Stimulated activated CD8-positive, alpha-beta memory T cell treated with anti-CD3 and anti-CD28 coated beads, Interleukin-2, amount 100 ng/mL, for 1 hour (primary cell): ENCODE data around the gene MORC2.

Experiments
- DNase-seq, 2 donors: peaks; one replicate each; pipeline ENCODE4 v3.0.0-alpha.2; 2020; ENCODE audit warnings: low read depth in 2 of 2

The MORC2 gene

DNA sequence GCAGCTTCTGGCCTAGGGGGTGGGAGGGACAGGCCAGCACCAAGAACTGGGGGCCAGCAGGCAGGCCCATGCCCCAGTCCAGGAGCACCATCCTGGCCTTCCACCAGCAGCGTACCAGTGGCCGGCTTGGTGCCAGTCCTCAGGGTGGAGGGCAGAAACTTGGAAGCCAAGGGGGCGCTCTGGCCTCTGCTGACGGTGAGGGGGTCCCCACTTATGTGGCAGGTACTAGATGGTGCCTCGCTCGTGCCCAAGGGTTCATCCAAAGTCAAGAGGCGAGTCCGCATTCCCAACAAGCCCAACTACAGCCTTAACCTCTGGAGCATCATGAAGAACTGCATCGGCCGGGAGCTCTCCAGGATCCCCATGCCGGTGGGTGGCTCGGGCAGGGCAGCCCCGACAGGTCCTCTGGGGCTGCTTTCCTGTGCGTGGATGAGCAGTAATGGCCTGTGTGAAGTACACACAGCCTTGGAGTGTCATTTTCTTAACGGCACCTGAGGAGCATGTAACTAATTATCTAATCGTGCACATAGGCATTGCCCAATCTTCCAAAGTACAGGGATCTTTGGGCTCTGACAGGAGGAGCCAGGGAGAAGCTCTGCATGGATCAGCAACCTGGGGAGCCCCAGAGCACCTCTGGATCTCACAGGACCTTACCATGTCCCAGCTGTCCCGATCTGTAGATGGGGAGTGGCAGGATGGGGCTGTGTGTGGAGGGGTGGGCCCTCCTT, 79.1 kb downstream of the MORC2 start:
- DNase-seq = no peak

- DNase-seq = no peak
Observed at GRCh38 chr22:30887861-30888260, 80.7 kb downstream of the MORC2 start.

DNA sequence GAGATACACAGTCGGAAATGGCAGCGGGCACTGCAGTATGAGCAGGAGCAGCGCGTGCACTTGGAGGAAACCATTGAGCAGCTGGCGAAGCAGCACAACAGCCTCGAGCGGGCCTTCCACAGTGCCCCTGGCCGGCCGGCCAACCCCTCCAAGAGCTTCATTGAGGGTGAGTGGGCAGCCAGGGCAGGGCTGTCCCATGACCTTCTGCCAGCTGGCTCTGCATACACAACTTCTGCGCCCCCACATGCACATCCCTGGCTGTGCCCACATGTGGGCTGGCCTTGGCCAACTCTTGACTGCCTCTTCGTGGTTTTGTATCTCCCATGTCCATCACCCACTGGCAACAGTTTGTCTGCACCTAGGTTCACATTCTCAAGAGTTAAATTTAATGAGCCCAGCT, 81.1 kb downstream of the MORC2 start:
- DNase-seq = no peak

- DNase-seq = no peak
Observed at GRCh38 chr22:30885591-30885990, 83.0 kb downstream of the MORC2 start.

GRCh38 chr22:30885001-30885366, 83.6 kb downstream of the MORC2 start:
- no peak for DNase-seq

DNA sequence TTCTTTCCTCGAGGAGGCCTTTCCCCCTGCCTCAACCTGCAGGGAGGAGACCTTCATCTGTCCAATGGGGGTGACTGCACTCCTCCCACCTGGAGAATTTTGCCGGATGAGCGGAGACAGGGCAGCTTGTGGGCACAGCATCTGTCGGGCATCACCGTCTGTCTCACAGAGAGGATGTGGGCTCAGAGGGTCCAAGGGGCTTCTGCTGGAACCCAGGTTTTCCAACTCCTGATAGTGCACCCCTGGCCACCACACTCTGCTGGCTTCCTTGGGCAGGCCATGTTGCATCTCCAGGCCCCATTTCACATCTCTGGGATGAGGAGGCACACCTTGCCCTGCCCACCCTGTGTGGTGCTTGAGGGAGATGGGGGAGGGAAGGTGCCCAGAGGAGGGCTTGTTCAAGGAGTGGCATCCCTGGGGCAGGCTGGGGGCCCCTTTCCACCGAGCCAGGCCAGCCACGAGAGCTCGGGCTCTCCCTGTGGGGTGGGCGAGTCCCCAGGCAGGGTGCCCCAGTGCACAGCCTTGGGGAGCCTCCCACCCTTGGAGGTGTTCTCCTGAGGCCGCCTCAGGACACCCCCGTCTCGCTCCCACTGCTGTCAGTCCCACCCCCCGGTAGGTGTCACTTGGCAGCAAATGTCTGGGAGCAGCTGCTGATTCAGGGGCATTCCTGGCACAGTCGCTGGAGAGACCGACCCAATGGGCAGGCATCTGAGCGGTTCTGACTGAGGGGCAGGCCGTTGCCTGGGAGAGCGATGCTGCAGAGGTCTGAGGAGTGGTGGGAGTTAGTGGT, 84.2 kb downstream of the MORC2 start:
- no peak for DNase-seq

DNA sequence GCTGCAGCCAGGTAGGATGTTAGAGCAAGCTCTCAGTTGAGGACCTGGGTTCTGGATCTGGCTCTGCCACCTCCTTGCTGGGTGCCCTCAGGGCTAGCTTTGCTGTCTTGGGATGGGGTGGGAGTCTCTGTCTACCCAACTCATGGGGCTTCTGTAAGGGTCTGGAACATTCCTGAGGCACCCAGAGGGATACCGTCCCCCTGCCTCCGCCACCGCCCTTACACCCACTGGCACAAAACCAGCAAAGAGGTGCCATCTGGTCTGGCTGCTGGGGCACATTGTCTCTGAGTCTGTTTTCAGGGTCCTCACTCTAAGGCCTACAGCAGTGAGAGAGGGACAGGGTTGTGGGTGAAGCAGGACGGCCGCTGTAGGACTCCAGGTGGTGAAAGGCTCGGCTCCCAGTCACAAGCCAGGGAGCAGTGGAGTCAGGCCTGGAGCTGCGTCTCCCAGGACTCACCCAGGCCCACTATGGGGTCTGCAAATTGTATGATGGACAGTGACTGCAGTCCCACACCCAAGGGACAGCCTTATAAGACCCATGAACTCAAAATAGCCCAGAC, 84.9 kb downstream of the MORC2 start:
- no peak for DNase-seq

DNA sequence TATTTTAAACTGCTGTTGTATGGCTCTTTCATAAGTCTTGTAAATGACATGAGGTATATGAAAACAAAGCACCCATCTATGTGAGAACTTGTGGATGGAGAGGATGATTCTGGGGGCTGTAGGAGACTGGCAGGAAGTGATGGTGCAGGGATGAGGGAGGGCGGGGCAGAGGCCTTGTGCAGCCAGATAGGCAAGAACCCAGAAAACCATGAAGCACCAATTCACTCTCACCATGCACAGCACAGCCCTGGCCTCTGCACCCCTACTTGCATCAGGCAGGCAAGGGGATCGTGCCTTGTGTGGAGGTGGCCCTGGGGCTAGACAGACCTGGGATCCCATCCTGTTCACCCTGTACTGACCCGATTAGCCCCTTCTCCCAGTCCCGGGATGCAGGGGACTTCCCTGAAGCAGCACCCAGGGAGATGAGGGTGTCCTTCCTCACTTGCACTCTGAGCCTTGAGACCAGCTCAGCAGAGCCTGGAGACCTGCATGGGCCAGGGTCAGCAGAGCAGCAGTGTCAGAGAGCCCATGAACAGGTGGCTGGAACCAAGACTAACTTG, 85.5 kb downstream of the MORC2 start:
- no peak for DNase-seq

DNA sequence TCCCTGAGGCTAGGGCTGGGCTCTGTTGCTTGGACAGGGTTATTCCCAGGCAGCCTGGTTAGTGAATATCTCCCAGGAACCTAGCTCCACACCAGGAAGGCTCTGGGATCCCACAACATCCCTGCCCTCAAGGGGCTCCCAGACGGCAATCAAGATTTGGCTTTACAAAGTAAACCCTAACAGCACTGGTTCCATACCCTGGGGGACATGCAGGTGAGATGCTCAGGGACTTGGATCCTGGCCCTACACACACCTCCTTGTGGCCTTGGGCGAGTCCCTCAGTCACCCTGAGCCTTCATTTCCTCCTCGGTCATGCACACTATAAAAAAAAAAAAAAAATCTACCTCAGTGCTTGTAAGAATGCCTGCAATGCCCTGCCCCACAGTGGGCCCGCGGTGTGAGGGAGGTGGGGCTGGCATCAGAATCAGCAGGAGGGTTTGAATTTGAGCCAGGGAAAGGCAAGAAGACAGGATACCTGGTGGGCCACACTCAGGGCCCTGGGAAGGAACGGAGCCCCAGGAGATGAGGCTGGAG, 86.3 kb downstream of the MORC2 start:
- DNase-seq = no peak

DNA sequence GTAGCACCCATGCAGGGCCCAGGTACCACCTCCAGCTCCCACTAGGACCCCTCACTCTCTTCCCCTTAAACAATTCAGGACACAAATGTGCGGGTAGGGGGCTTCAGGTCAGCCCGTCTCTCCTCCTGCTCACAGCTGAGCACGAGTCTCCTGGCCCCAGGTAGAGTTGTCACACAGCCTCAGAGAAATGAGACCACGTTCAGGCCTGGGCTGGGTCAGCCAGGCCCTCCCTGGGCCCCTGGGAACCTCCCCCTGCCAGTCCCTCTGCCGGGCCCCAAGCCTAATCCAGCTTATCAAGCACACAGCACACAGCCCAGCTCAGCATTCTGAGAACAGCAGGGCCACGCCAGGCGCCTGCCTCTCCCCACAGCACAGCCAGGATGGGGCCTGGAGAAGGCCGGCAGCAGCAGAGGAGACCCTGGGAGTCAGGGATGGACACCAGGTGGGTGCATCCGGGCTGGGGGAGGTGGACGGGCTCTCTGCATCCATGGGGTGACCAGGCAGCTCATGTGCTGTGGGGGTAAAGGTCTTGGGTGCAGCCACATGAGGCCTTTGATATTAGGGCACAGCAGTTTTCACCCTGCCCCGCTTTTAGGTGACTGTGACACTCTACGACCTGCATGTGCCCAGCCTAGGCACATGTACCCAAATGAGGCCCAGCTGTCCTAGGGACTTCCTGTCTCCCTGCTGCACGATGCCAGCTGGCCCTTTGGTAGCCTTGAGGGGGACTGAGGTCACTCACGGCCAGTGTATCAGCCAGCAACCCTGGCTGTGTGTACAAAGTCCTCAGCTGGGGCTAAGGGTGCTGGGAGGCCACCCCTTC, 87.0 kb downstream of the MORC2 start:
- DNase-seq = no peak

GRCh38 chr22:30880847-30881246, 87.7 kb downstream of the MORC2 start:
- no peak for DNase-seq

DNA sequence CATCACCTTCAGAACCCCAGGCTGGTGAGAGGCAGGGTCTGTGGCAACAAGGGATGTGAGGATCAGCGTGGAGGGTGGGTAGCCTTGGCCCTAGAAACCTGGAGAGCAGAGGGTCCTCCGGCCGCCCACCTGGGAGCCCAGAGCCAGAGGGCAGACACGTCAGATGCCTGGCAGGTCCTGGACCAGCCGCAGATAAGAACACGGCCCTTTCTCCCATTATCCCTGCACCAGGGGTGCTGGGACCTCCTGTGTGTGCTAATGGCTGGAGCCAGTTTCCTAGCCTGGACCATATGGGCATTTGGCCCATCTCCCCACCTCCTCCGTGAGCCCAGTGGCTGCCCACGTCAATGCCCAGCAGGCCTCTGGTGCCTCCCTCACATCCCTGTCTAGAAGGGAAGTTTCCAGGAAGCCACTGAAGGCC, 88.4 kb downstream of the MORC2 start:
- no peak for DNase-seq

DNA sequence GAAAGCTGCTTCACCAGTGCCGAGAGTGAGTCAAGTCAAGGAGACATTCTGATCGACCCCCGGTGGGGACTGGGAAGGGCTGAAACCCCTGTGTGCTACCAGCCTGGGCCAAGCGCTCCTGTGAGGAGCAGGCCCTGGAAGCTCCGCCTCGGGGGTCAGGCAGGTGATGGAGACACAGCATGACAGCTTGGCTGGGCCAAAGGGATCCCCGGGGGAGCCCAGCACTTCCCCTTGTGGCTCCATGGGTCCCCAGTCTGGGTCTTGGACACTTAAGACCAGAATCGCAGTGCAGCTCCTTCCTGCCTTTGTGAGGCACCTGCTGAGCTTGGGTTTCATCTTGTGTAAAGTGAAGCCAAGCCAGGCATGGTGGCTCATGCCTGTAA, 89.2 kb downstream of the MORC2 start:
- no peak for DNase-seq

GRCh38 chr22:30878516-30879414, 89.8 kb downstream of the MORC2 start:
- DNase-seq = no peak

GRCh38 chr22:30877662-30878515, 90.7 kb downstream of the MORC2 start:
- no peak for DNase-seq

- no peak for DNase-seq
Observed at GRCh38 chr22:30876915-30877553, 91.5 kb downstream of the MORC2 start.

DNA sequence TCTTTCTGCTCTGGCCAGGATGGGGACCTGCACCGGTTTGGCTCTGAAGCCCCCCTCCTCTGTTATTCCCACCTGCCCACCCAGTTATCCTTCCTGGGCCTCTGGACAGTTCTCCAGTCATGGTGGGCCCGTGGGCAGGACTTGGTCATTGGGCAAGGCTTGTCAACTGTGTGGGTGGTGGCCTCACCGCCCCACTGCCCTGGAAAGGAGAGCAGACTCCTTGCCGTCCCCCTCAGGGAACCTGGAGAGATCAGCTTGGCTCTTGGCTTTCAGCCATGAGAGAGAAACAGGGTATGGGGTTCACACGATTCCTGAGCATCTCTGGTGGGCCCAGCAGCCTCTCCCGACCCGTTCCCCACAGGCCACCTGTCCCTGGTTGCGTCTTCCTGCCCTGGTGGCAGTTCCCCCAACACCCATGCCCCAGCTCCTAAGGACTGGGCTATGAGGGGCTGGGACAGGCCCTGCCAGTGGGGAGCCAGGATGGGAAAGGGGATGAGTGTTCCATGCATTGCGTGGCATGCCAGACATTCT, 92.3 kb downstream of the MORC2 start:
- DNase-seq = no peak

GRCh38 chr22:30875481-30876215, 92.9 kb downstream of the MORC2 start:
- no peak for DNase-seq
